H1 (cell line): ENCODE measurements around the gene NIPAL4. TPM values are rescaled to one million over a fixed set of nuclear protein-coding genes. Genes with fewer than 3 reads are reported as not detected.

ENCODE experiments used
- CTCF ChIA-PET: fragments of 300-600 bp; sonication (Branson Sonifier 250); formaldehyde crosslinking; loops from one replicate; lab custom pipeline; 2021; ENCODE audit not compliant: partially characterized antibody; lab: Charles Lee
- POLR2A ChIA-PET: fragments of 300-600 bp; sonication (Branson Sonifier 250); formaldehyde crosslinking; loops from one replicate; lab custom pipeline; 2021; ENCODE audit warnings: inconsistent platforms; ENCODE audit not compliant: partially characterized antibody; lab: Charles Lee
- DNase-seq, 2 experiments: peaks; one replicate each; pipeline versions ENCODE4 v3.0.0 to v3.0.0-alpha.2; 2010 to 2022; ENCODE audit warnings: low spot score in 2 of 2, low read depth in 1 of 2, mixed read lengths in 1 of 2
- FAIRE-seq: peaks from 2 replicates; lab custom pipeline; 2011; peaks lifted over from hg19 to GRCh38; lab: Jason Lieb, UNC
- H2AFZ ChIP-seq: 2 replicates; pipeline ENCODE4 v1.8.1; 2012; ENCODE audit warnings: low read length, inconsistent platforms
- H2AK5ac ChIP-seq: 2 replicates; pipeline ENCODE4 v1.6.1; 2013; ENCODE audit warnings: low read depth, low read length
- H2BK120ac ChIP-seq: replicated peaks from 2 replicates; pipeline ENCODE3; 2013; ENCODE audit warnings: low read depth, low read length, inconsistent platforms
- H2BK12ac ChIP-seq: 2 replicates; pipeline ENCODE4 v1.6.1; 2013; ENCODE audit warnings: low read depth, low read length
- H2BK15ac ChIP-seq: 2 replicates; pipeline ENCODE4 v1.6.1; 2013; ENCODE audit warnings: low read length
- H2BK20ac ChIP-seq: 2 replicates; pipeline ENCODE4 v1.6.1; 2013; ENCODE audit warnings: low read length
- H2BK5ac ChIP-seq: 2 replicates; pipeline ENCODE4 v1.6.1; 2013; ENCODE audit warnings: low read depth, low read length
- H3K14ac ChIP-seq: 2 replicates; pipeline ENCODE4 v1.6.1; 2013; ENCODE audit warnings: inconsistent platforms; ENCODE audit not compliant: insufficient read length
- H3K18ac ChIP-seq: 2 replicates; pipeline ENCODE4 v1.6.1; 2013; ENCODE audit warnings: low read length; ENCODE audit errors: extremely low read depth
- H3K23ac ChIP-seq: 2 replicates; pipeline ENCODE4 v1.6.1; 2013; ENCODE audit warnings: inconsistent platforms; ENCODE audit not compliant: insufficient read length
- H3K23me2 ChIP-seq: 2 replicates; pipeline ENCODE4 v1.6.1; 2013; ENCODE audit warnings: low read depth, low read length
- H3K27ac ChIP-seq: 2 replicates; pipeline ENCODE4 v1.6.1; 2011; ENCODE audit warnings: low read depth, low read length, inconsistent platforms
- H3K27me3 ChIP-seq, 4 experiments: replicated peaks in 1 of 4; 1 replicate in 1 of 4; 2 replicates in 3 of 4; pipeline versions ENCODE4 v1.6.1 to v1.8.1; 2011 to 2013; ENCODE audit warnings: low read length in 3 of 4, mild to moderate bottlenecking in 3 of 4, inconsistent platforms in 2 of 4, mixed read lengths in 2 of 4, moderate library complexity in 1 of 4; ENCODE audit not compliant: control insufficient read depth in 3 of 4, insufficient read depth in 3 of 4; ENCODE audit errors: extremely low read depth in 1 of 4
- H3K36me3 ChIP-seq, 4 experiments: 2 replicates each; pipeline versions ENCODE4 v1.6.1 to v1.8.1; 2011 to 2013; ENCODE audit warnings: mild to moderate bottlenecking in 4 of 4, low read length in 3 of 4, moderate library complexity in 2 of 4, control low read depth in 1 of 4, inconsistent platforms in 1 of 4; ENCODE audit not compliant: insufficient read depth in 4 of 4, control insufficient read depth in 2 of 4
- H3K4ac ChIP-seq: replicated peaks from 2 replicates; pipeline ENCODE3; 2013; ENCODE audit warnings: low read length, low read depth, mixed read lengths, inconsistent platforms; ENCODE audit not compliant: insufficient read length
- H3K4me1 ChIP-seq, 4 experiments: replicated peaks in 1 of 4; 1 replicate in 1 of 4; 2 replicates in 3 of 4; pipeline versions ENCODE4 v1.6.1 to v1.8.1; 2011 to 2013; ENCODE audit warnings: low read length in 3 of 4, inconsistent platforms in 2 of 4, mixed read lengths in 1 of 4; ENCODE audit not compliant: insufficient read depth in 4 of 4, control insufficient read depth in 3 of 4
- H3K4me2 ChIP-seq, 2 experiments: 2 replicates each; pipeline versions ENCODE4 v1.6.1 to v1.8.1; 2011 to 2013; ENCODE audit warnings: low read depth in 2 of 2, low read length in 2 of 2, control low read depth in 1 of 2, inconsistent platforms in 1 of 2, mild to moderate bottlenecking in 1 of 2; ENCODE audit not compliant: insufficient read depth in 1 of 2
- H3K4me3 ChIP-seq, 4 experiments: fragments of 200-600, 300-600 bp in 1 of 4; sonication (generic), shearing (Covaris generic), sonication (Bioruptor Twin) in 1 of 4; 2 replicates each; pipeline versions ENCODE4 v1.5.1 to v1.8.1; 2011 to 2016; ENCODE audit warnings: low read length in 4 of 4, low read depth in 3 of 4, control low read depth in 2 of 4, inconsistent platforms in 2 of 4, mild to moderate bottlenecking in 2 of 4, mixed read lengths in 1 of 4, moderate library complexity in 1 of 4; ENCODE audit not compliant: insufficient read depth in 2 of 4; ENCODE audit errors: extremely low read depth in 1 of 4
- H3K56ac ChIP-seq: replicated peaks from 2 replicates; pipeline ENCODE3; 2013; ENCODE audit warnings: low read depth, mild to moderate bottlenecking, mixed read lengths, low read length, inconsistent platforms; ENCODE audit not compliant: insufficient read length
- H3K79me1 ChIP-seq: 2 replicates; pipeline ENCODE4 v1.6.1; 2013; ENCODE audit warnings: low read depth, low read length, control low read depth
- H3K79me2 ChIP-seq, 2 experiments: 2 replicates each; pipeline versions ENCODE4 v1.6.1 to v1.8.1; 2012 to 2013; ENCODE audit warnings: low read length in 2 of 2, mild to moderate bottlenecking in 2 of 2, inconsistent platforms in 1 of 2; ENCODE audit not compliant: insufficient read depth in 2 of 2, control insufficient read depth in 1 of 2
- H3K9ac ChIP-seq, 4 experiments: replicated peaks in 1 of 4; 1 replicate in 1 of 4; 2 replicates in 3 of 4; pipeline versions ENCODE4 v1.6.1 to v1.8.1; 2011 to 2013; ENCODE audit warnings: low read depth in 3 of 4, low read length in 3 of 4, control low read depth in 2 of 4, mild to moderate bottlenecking in 2 of 4, moderate library complexity in 2 of 4, inconsistent platforms in 1 of 4; ENCODE audit errors: extremely low read depth in 1 of 4
- H3K9me3 ChIP-seq, 2 experiments: 2 replicates each; pipeline versions ENCODE4 v1.6.1 to v1.8.1; 2012 to 2013; ENCODE audit warnings: mild to moderate bottlenecking in 2 of 2, moderate library complexity in 2 of 2, control low read depth in 1 of 2, inconsistent platforms in 1 of 2, low read depth in 1 of 2, low read length in 1 of 2, mixed read lengths in 1 of 2; ENCODE audit not compliant: insufficient read depth in 2 of 2
- H4K20me1 ChIP-seq, 2 experiments: replicated peaks in 1 of 2; 2 replicates each; pipeline versions ENCODE3 to v1.8.1; 2011 to 2013; ENCODE audit warnings: inconsistent platforms in 2 of 2, low read length in 2 of 2, mild to moderate bottlenecking in 1 of 2; ENCODE audit not compliant: insufficient read depth in 2 of 2, control insufficient read depth in 1 of 2
- H4K5ac ChIP-seq: 2 replicates; pipeline ENCODE4 v1.6.1; 2013; ENCODE audit warnings: low read length, low read depth, mixed read lengths, inconsistent platforms; ENCODE audit not compliant: insufficient read length
- H4K8ac ChIP-seq: 2 replicates; pipeline ENCODE4 v1.8.0; 2013; ENCODE audit warnings: mild to moderate bottlenecking, moderate library complexity, low read length, inconsistent platforms; ENCODE audit not compliant: insufficient read depth; ENCODE audit errors: extremely low read depth
- H4K91ac ChIP-seq: replicated peaks from 2 replicates; pipeline ENCODE3; 2013; ENCODE audit warnings: low read length, mixed read lengths, inconsistent platforms; ENCODE audit not compliant: insufficient read length
- ATF2 ChIP-seq: IDR thresholded peaks from 2 replicates; pipeline ENCODE4 v1.6.1; 2012; ENCODE audit warnings: low read length, inconsistent platforms
- ATF3 ChIP-seq: IDR thresholded peaks from 2 replicates; pipeline ENCODE4 v1.6.1; 2011; ENCODE audit warnings: low read depth, mild to moderate bottlenecking, low read length; ENCODE audit not compliant: insufficient read depth
- RXRA ChIP-seq: IDR thresholded peaks from 2 replicates; pipeline ENCODE4 v1.6.1; 2011; ENCODE audit warnings: low read depth, mild to moderate bottlenecking, low read length, moderate library complexity; ENCODE audit not compliant: insufficient read depth
- TAF7 ChIP-seq: optimal IDR thresholded peaks from 2 replicates; pipeline ENCODE3; 2011; ENCODE audit warnings: low read depth, mild to moderate bottlenecking, inconsistent platforms, low read length, moderate library complexity, borderline replicate concordance
- WGBS, 2 experiments: shearing (Covaris generic) in 1 of 2; methylation state at CpG; one replicate each; pipeline versions ENCODE4 v1.1.6 to v1.1.7; 2013 to 2015; ENCODE audit warnings: low lambda C conversion rate in 2 of 2, mixed read lengths in 2 of 2, inconsistent platforms in 1 of 2, low coverage in 1 of 2, missing lambda C conversion rate in 1 of 2; ENCODE audit not compliant: insufficient replicate concordance in 2 of 2, insufficient coverage in 1 of 2, insufficient read length in 1 of 2; ENCODE audit errors: extremely low coverage in 1 of 2, missing lambda C conversion rate in 1 of 2; 5-methylcytosine and 5-hydroxymethylcytosine counted together
- polyA plus RNA-seq, 7 experiments: library from polyadenylated mRNA; depleted of rRNA in 3 of 7; stranded (reverse) in 5 of 7; unstranded in 2 of 7; fragments of >200 nt in 5 of 7; fragments of 200-250 nt in 2 of 7; gene quantifications; 1 replicate in 5 of 7; 2 replicates in 1 of 7; 4 replicates in 1 of 7; pipeline versions ENCODE4 v1.2.1 to v1.2.3, GENCODE V29; 2011 to 2013; ENCODE audit warnings: missing spikeins in 2 of 7, mixed read lengths in 2 of 7
- total RNA-seq: library from RNA; stranded (reverse); fragmentation: NEBNext Ultra II Directional; extraction: Animal tissue kit (Norgen Biotek cat#: 25700); gene quantifications from 2 replicates; pipeline ENCODE4 v1.2.1, GENCODE V29; 2021

Gene NIPAL4
- total and polyA plus RNA-seq, 2 of the 8 experiments (the other 6 are each of a cell fraction or from before 2014, with no cell fraction given) = 0.09 to 0.20 TPM

DNA sequence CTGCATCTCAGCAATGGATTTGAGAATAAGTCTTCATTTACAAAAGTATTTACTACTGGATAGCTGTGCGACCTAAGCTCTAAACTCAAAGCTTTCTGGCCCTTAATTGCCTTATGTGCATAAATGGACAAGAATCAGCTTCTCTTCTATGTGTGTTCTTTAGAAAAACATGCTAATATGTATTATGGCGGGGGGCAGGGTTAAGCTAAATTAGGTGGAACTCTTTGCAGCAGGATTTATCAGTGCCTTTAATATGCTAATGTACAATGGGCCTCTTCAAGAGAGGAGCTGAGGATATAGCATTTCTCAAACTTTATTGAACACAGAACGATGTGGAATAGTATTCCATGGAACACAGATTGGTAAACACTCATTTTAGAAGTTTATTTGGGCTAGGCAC lies 10.0 kb upstream of the NIPAL4 start:
- H2BK5ac ChIP-seq = no peak overlapping the region
- H3K27me3 ChIP-seq = no peaks in the 10 kb centered on the region
- H2AK5ac ChIP-seq = no peak overlapping the region
- no peaks in the 10 kb centered on the region for H3K79me1 ChIP-seq
- H3K4me2 ChIP-seq = no peak overlapping the region
- WGBS, 2 experiments = 91% methylated on average over 3 of the region's 3 CpGs; no CpG with 5 or more reads in 1 of the 2 experiments
- no peak overlapping the region for H3K14ac ChIP-seq
- H3K27ac ChIP-seq = no peak overlapping the region
- H3K9me3 ChIP-seq = no peaks in the 10 kb centered on the region
- FAIRE-seq (no peak), DNase-seq (no peak)
- H3K23ac ChIP-seq = no peak overlapping the region
- no peaks in the 10 kb centered on the region for H3K4me1 ChIP-seq
- no peak overlapping the region for H3K4ac ChIP-seq
- TF ChIP-seq ATF2 = no peak
- TF ChIP-seq TAF7 = no peak
- TF ChIP-seq ATF3 = no peak
- TF ChIP-seq RXRA = no peak
- H2BK20ac ChIP-seq = no peak overlapping the region
- H3K79me2 ChIP-seq = no peaks in the 10 kb centered on the region
- no peaks in the 10 kb centered on the region for H4K20me1 ChIP-seq
- H4K8ac ChIP-seq = no peak overlapping the region
- H4K91ac ChIP-seq = no peak overlapping the region
- no peak overlapping the region for H2AFZ ChIP-seq
- no peak overlapping the region for H2BK15ac ChIP-seq
- H3K56ac ChIP-seq = no peak overlapping the region
- no peaks in the 10 kb centered on the region for H3K23me2 ChIP-seq
- no peak overlapping the region for H3K9ac ChIP-seq
- ChIA-PET POLR2A (no interaction called here), CTCF (interaction anchor here (0.6 to 10.3 kb wide), 6 partner anchors 10 to 197 kb away, joined by 3 to 66 read pairs (median 3); no protein-coding TSS in a partner anchor)
- no peak overlapping the region for H2BK12ac ChIP-seq
- H4K5ac ChIP-seq = no peak overlapping the region
- no peak overlapping the region for H2BK120ac ChIP-seq
- H3K4me3 ChIP-seq = no peak overlapping the region
- H3K18ac ChIP-seq = no peak overlapping the region
- H3K36me3 ChIP-seq = no peaks in the 10 kb centered on the region
